CD4-positive, alpha-beta T cell treated with Interleukin-4 for 1 hour (primary cell): ENCODE measurements around the gene TSPAN4.

Experiments used
- DNase-seq, 2 donors: peaks; one replicate each; pipeline ENCODE4 v3.0.0-alpha.2; 2020 to 2022

TSPAN4 gene

DNA sequence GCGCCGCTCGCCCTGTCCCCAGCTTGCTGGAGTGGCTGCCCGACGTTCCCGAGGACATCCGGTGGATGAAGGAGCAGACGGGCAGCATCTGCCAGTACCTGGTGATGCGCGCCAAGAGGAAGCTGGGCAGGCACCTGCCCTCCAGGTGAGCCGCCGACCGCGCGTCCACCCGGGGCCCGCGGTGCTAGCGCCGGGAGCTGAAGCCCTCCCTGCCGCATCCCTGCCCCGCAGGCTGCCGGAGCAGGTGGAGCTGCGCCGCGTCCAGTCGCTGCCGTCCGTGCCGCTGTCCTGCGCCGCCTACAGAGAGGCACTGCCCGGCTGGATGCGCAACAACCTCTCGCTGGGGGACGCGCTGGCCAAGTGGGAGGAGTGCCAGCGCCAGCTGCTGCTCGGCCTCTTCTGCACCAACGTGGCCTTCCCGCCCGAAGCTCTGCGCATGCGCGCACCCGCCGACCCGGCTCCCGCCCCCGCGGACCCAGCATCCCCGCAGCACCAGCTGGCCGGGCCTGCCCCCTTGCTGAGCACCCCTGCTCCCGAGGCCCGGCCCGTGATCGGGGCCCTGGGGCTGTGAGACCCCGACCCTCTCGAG is 18.3 kb upstream of the TSPAN4 start:
- DNase-seq, result no peak

- no peak for DNase-seq
These were observed 17.7 kb upstream of the TSPAN4 start for GRCh38 chr11:824942-825341.

DNA sequence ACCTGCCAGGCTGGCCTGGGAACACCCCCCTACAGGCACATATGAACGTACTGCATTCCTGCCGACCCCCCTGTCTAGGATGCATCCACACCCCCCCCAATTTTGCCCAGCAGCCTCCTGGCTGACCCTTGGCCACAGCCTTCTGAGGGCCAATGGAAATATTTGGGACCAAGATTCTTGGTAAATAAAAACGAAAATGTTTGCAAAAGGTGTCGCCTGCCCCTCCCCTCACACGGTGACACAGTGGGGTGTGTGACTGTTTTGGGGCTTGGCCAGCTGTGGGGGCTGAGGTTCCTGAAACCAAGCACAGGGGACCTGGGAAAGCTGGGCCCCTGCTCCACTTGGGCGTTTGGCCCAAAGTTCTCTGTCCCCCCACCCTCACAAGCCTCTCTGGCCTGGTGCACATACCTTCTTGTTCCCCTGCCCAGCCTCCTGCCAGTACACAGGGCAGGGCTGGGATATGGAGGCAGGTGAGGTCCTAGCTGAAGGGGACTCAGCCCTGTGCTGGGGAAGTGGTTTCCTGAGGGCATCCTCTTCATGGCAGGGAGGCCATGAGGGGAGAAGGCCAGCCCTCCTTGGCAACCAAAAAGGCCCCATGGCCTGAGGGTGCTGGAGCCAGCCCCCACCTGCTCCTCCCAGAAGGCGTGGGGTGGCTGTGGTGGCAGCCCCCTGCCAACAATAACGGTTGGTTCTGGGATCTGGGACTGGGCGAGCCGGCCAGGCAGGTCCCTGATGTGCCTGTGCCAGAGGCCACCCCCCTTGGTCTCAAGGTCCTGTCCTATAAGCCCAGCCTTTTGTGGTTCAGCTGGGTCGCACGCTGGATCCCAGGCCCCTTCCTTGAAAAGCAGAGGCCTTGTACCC is 17.1 kb upstream of the TSPAN4 start:
- DNase-seq, result no peak

GRCh38 chr11:826227-826621 is 16.4 kb upstream of the TSPAN4 start:
- no peak for DNase-seq

GRCh38 chr11:826836-827145 is 15.9 kb upstream of the TSPAN4 start:
- DNase-seq, result no peak

DNA sequence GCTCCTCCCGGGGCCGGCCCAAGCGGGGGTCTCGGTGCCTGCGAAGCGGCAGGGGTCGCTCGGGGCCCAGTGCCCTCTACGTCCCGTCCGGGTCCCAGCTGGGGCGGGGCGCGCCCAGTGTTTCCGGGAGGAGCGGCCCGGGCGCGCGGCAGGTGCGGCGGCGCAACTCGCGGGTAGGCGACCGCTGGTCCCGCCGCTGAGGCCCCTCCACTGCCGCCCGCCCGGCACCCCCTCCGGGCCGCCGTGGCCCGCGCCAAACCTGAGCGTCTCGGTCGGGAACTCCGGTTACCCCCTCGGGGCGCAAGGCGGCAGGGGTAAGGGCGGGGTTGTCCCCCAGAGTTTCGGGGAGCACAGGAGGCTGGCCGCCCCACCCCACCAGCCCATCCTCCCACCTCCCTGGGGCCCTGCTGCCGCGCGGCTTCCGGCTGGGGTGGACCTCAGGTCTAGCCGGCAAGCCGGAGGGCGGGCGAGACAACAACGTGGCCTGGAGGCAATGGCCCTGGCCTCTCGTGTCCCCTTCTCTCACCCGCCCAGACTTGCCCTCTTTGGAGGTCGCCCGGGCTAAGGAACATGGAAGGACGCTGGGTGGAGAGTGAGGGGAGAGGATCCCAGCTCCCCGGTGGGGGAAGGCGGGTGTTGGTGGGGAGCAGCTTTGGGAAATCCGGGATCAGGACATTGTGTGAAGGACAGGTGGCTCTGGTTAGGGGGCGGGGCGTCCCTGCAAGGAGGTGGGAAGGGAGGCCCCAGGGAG is 15.3 kb upstream of the TSPAN4 start:
- DNase-seq, result no peak

DNA sequence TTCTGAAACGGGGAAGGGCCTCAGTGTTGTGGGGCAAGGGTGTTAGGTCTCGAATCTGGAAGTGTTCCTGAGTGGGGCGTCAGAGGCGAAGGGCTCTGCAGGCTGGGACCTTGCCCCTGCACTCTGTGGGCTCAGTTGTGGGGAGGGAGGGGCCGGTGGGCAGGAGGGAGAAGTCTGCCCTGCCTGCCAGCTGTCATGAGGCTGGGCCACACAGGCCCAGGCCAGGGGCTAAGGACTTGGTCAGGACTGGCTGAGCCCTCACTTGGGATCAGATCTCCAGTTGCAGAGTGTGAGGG is 14.8 kb upstream of the TSPAN4 start, which contains the start of gene CRACR2B:
CRACR2B (plus strand) TSS at position 23 of the 296 bp plus-strand sequence. CDS start 689 bp downstream, outside the sequence.
- DNase-seq, result no peak

DNA sequence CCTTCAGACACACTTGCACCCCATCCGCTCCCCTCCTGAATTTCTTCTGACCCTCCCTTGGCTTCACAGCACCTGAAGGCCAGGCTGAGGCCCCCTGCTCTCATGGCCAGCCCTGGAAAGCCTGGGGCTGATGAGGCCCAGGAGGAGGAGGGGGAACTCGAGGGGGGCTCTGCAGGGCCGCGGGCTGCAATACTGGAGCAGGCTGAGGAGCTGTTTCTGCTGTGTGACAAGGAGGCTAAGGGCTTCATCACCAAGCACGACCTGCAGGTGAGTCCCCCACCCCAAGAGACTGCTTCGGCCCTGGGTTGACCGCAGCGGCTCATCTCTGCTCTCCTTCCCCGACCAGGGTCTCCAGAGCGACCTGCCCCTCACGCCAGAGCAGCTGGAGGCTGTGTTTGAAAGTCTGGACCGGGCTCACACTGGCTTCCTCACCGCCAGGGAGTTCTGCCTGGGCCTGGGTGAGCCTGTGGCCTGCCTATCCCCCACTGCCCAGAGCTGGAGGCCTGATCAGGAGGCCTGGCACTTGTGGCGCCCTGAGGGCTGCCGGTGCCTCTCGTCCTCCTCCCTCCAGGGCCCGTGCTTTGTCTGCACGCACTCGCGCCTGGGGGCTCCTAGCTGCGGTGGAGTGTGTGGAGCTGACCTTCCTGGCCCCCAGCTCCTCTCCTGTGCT is 14.0 kb upstream of the TSPAN4 start:
- DNase-seq, result no peak

- DNase-seq, result no peak
These were observed 13.3 kb upstream of the TSPAN4 start for GRCh38 chr11:829176-829846.

DNA sequence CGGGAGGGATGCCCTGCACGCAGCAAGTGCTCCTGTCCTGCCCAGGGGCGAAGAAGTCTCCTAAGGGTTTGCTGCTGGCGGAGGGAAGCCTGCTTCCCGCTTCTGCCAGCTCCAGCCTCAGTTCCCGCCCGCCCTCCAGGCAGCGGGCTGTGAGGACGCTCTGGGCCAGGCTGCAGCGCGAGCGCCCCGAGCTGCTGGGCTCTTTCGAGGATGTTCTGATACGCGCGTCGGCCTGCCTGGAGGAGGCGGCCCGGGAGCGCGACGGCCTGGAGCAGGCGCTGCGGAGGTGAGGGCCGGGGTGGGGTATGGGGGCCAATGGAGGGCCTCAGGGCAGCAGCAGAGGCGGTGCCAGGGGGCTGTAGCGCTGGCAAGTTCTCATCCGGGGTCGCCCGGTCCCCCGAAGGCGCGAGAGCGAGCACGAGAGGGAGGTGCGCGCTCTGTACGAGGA is 12.8 kb upstream of the TSPAN4 start:
- no peak for DNase-seq

DNA sequence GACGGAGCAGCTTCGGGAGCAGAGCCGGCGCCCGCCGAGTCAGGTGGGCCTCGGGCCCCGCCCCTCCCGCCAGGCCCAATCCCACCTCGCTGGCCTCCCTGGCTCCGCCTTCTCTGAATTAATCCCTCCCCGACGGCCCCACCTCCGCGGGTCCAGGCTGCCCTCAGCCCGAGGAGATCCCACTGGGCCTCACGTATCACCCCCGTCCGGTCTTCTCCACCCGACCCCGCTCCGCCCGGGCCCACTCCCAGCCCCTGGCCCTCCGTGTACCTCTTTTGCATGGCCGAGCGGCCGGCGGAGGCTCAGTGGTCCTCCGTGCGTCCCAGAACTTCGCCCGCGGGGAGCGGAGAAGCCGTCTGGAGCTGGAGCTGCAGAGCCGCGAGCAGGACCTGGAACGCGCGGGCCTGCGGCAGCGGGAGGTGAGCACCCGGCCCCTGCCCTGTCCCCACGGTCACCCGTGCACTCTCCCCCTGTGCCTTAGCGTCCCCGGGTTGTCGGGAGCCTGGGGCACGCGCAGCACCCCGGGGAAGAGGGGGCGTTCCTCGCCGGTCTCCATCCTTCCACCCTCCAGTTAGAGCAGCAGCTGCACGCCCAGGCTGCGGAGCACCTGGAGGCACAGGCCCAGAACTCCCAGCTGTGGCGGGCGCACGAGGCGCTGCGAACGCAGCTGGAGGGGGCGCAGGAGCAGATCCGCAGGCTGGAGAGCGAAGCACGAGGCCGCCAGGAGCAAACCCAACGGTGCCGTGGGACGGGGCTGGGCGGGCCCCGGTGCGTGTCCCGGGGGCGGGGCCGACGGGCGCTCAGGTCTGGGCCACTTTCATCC is 12.1 kb upstream of the TSPAN4 start:
- peak; percentile 59 to 68 for DNase-seq

DNA sequence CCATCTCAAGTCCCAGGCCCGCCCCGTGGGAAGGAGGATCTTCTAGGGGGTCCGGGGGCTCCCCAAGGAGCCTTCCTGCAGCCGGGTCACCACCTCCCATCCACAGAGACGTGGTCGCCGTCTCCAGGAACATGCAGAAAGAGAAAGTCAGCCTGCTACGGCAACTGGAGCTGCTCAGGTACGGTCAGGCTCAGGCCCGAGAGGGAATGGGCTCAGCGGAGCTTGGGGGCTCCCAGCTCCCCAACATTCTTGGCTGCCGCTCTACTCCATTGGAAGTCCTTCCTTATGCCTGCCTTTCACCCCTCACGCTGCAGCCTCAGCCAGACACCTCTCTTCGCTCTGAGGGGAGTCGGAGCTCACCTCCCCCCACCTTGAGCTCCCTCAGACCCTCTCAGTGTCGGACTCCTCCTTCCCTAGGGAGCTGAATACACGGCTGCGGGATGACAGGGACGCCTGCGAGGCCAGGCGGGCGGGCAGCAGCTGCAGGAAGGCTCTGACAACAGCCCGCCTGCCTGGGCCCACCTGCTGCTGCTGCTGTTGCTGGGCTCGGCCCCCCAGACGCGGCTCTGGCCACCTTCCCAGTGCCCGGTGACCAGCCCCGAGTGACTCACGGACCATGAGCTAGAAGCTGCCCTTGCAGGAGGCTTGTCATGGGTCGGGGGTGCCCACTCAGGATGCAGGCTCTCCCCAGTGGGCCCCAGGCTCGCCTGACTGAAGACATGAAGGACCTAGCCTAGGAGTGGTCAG is 11.4 kb upstream of the TSPAN4 start:
- no peak for DNase-seq

DNA sequence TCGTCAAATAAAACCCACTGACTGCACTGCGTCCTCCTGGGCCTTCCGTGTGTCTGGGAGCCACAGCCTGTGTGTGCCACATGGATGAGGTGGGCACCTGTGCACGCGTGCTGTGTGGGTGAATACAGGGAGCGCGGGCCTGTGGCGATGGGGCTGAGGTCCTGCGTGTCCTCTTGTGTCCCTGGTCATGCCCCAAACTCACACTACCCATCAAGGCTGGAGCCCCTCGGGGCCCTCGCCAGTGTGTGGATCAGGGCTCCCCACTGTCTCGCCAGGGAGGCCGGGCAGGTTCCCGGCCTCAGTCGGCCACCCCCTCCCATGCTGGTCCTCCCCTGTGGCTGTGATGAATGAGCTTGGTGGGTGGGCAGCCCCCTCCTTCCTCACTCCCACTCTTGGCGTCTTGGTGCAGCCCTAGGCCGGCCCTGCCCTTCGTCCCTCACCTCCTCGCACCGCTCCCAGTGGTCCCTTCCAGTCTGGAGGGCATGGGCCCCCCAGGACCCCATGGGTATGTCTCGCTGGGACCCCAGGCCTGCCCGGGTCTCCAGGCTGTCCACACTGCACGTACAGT is 10.6 kb upstream of the TSPAN4 start:
- DNase-seq, result no peak

GRCh38 chr11:832529-833113 is 10.0 kb upstream of the TSPAN4 start, which contains the start of gene CD151:
Gene CD151 (plus strand): TSS chr11:832952. CDS start chr11:836070, 3,118 bp downstream.
- DNase-seq, result peak in 1 of 2 donors; percentile 48

GRCh38 chr11:833114-833791 is 9.4 kb upstream of the TSPAN4 start:
- peak; percentile 30 to 31 for DNase-seq

- no peak for DNase-seq
These were observed 8.8 kb upstream of the TSPAN4 start for GRCh38 chr11:833849-834311.

DNA sequence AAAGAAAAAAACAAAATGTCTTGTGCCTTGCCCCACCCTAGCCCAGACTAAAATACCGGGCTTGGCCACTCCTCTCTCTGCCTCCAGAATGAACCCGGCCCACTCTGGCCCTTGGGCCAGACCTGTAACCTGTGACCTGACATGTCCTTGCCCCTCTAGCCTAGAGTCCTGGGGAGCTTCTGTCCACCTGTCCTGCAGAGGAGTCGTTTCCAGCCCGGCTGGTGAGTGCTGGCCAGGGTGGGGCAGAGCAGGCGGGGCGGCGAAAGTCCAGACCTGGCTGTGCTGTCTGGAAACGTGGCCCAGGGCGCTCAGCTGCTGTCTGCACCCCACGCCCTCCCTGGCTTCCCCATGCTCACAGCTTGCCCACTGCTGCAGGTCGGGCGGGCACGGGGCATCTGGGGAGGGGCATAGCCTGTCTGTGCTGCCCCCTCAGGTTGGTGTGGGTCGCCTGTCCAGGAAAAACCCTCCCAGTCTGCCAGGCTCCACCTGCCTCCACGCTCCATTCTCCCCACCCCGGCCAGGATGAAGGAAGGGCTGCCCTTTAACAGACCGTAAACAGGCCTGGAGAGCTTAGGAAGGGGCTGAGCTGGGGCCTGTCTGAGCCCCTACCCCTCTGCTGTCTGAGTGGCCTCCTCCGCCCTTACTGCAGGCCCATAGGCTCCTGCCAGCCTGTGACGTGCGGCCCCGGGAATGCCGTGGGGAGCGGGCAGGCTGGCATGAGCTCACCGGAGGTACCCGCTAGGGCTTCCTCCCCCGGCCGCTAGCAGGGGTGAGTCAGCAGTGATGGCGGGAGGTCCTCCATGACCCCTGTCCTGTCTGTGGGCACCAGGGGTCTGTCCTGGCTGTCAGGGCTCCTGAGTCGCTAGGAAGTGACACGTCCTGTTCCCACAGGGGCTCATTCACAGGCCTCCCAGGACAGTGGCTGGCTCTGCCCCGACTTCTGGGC is 8.0 kb upstream of the TSPAN4 start:
- DNase-seq, result no peak

GRCh38 chr11:836274-836673 is 6.4 kb upstream of the TSPAN4 start:
- DNase-seq, result no peak
